Measurements from ENCODE around the gene KDM5A. TPM values are rescaled to one million over a fixed set of nuclear protein-coding genes. Genes with fewer than 3 reads are reported as not detected.

KDM5A gene
- total RNA-seq, 2 donors from 2014 or later = 52.8 to 57.7 TPM

- ATAC-seq (ENCODE audit: insufficient number of reproducible peaks, low FRiP score, low read depth) = no peak
- no peak overlapping the region for H3K4me3 ChIP-seq
- H3K27me3 ChIP-seq (replicated peaks; ENCODE audit: insufficient read depth) = no peaks in the 10 kb centered on the region
- no peaks in the 10 kb centered on the region for H3K9me3 ChIP-seq
- H3K27ac ChIP-seq = no peak overlapping the region
- no peaks in the 10 kb centered on the region for H3K36me3 ChIP-seq
- no peak for TF ChIP-seq CTCF (IDR thresholded peaks at IDR 0.05)
- DNase-seq (ENCODE audit: low spot score) = no peak
- H3K4me1 ChIP-seq (ENCODE audit: control insufficient read depth in 1 of 2, low read depth in 2 of 2) = no peaks in the 10 kb centered on the region
Observed at GRCh38 chr12:271161-271560, 118.0 kb downstream of the KDM5A start.

GRCh38 chr12:269191-269590 lies 119.9 kb downstream of the KDM5A start:
- no peak for TF ChIP-seq CTCF (IDR thresholded peaks at IDR 0.05)
- H3K27ac ChIP-seq = no peak overlapping the region
- H3K27me3 ChIP-seq (replicated peaks; ENCODE audit: insufficient read depth) = no peaks in the 10 kb centered on the region
- DNase-seq (ENCODE audit: low spot score) = no peak
- ATAC-seq (ENCODE audit: insufficient number of reproducible peaks, low FRiP score, low read depth) = no peak
- no peaks in the 10 kb centered on the region for H3K4me1 ChIP-seq (ENCODE audit: control insufficient read depth in 1 of 2, low read depth in 2 of 2)
- H3K36me3 ChIP-seq = no peaks in the 10 kb centered on the region
- no peaks in the 10 kb centered on the region for H3K9me3 ChIP-seq
- H3K4me3 ChIP-seq = no peak overlapping the region

DNA sequence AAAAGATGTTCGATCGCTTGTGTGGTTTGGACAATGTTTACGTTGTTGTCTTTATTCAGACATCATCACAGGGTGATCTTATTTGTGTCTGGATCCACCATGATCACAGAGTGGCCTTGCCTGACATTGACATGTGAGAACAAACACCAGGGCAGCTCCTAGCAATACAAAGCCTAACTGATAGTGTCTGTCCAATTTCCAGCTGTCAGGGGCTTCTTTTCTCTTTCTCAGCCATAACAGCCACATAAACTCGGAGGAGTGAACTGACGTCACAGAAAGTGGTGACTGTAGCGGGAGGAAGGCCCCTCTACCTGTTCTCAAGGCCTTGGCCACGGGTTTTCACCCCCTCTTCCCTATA lies 120.7 kb downstream of the KDM5A start:
- H3K36me3 ChIP-seq = no peaks in the 10 kb centered on the region
- DNase-seq (ENCODE audit: low spot score) (no peak), ATAC-seq (ENCODE audit: insufficient number of reproducible peaks, low FRiP score, low read depth) (no peak)
- TF ChIP-seq CTCF (IDR thresholded peaks at IDR 0.05) = no peak
- H3K27ac ChIP-seq = no peak overlapping the region
- no peak overlapping the region for H3K4me3 ChIP-seq
- no peaks in the 10 kb centered on the region for H3K9me3 ChIP-seq
- no peaks in the 10 kb centered on the region for H3K4me1 ChIP-seq (ENCODE audit: control insufficient read depth in 1 of 2, low read depth in 2 of 2)
- no peaks in the 10 kb centered on the region for H3K27me3 ChIP-seq (replicated peaks; ENCODE audit: insufficient read depth)

DNA sequence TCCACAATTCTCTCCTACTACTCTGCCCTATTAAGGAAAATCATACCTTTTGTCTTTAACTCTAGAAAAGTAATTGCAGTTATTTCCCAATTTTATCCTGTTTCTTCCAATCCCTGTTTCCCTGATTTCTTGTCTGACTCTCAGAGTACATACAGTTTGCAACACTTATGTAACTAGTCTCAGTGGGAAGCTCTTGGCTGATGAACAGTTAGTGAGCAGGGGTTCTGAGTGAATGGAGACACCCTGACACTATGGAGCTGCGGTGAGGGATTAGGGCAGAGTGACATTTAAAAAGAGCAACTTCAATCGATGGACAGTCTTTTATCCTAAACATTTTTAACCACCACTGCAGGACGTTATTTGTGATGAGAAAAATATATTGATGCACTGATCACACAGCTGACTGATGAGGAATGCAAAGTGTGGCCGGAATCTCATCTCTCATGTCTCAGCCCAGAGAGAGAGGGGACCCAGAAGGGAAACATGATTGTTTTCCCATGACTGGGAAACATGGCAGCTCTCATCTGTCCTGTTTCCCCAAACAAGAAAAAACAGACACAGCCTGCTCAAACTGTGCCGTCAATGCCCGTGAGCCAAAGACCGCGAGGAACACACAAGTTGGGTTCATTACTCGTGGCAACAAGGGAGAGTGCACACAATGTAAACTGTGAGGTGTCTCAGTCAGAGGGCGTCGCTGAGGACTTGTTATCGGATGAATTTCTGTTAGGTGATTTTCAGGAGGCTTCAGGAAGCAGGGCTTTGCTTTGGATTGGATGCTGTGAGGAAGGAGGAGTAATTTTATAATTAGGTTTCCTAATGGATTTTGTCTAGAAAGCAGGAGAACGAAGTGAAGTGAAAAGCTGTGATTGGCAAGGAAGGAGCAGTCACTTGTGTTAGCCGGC lies 121.3 kb downstream of the KDM5A start:
- H3K4me1 ChIP-seq (ENCODE audit: control insufficient read depth in 1 of 2, low read depth in 2 of 2) = no peaks in the 10 kb centered on the region
- H3K9me3 ChIP-seq = no peaks in the 10 kb centered on the region
- no peaks in the 10 kb centered on the region for H3K36me3 ChIP-seq
- DNase-seq (ENCODE audit: low spot score) (no peak), ATAC-seq (ENCODE audit: insufficient number of reproducible peaks, low FRiP score, low read depth) (no peak)
- no peaks in the 10 kb centered on the region for H3K27me3 ChIP-seq (replicated peaks; ENCODE audit: insufficient read depth)
- no peak for TF ChIP-seq CTCF (IDR thresholded peaks at IDR 0.05)
- no peak overlapping the region for H3K27ac ChIP-seq
- H3K4me3 ChIP-seq = no peak overlapping the region

DNA sequence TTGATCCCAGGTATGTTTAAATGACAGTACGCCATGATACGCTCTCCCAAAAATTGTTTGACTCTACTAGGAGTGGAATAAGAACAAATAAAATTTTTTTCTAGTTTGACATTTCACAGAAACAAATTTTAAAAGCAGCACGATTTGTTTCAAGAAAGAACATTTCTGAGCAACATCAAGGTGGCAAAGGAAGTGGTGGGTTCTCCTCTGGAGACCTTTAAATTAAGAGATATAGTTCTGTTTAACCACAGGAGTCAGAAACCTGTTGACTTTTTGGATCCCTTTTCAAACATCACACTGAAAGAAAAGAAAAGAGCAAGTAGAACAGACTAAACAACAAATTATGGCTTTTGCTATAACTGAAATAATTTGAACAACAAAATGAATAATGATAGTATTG lies 124.0 kb downstream of the KDM5A start:
- H3K36me3 ChIP-seq = no peaks in the 10 kb centered on the region
- H3K4me3 ChIP-seq = no peak overlapping the region
- no peak for TF ChIP-seq CTCF (IDR thresholded peaks at IDR 0.05)
- no peaks in the 10 kb centered on the region for H3K4me1 ChIP-seq (ENCODE audit: control insufficient read depth in 1 of 2, low read depth in 2 of 2)
- H3K9me3 ChIP-seq = no peaks in the 10 kb centered on the region
- no peak for ATAC-seq (ENCODE audit: insufficient number of reproducible peaks, low FRiP score, low read depth)
- H3K27me3 ChIP-seq (replicated peaks; ENCODE audit: insufficient read depth) = no peaks in the 10 kb centered on the region
- no peak for DNase-seq (ENCODE audit: low spot score)
- no peak overlapping the region for H3K27ac ChIP-seq
